Fibroblast of pulmonary artery (primary cell): ENCODE data around the gene HNRNPF.

Experiments
- DNase-seq: peaks from one replicate; pipeline ENCODE4 v3.0.0-alpha.2; 2010; ENCODE audit warnings: low read depth
- H3K4me3 ChIP-seq: replicated peaks from 2 replicates; pipeline ENCODE4 v1.5.1; 2011; ENCODE audit warnings: low read depth, mild to moderate bottlenecking, control low read depth, low read length, moderate library complexity
- CTCF ChIP-seq: IDR thresholded peaks from 2 replicates; pipeline ENCODE4 v1.5.1; 2011; ENCODE audit warnings: mild to moderate bottlenecking, control low read depth, low read length, inconsistent platforms; ENCODE audit errors: missing control alignments

HNRNPF gene

GRCh38 chr10:43389867-43390266 is 19.1 kb downstream of the HNRNPF start:
- no peak for DNase-seq
- H3K4me3 ChIP-seq, result no peak overlapping the region
- TF ChIP-seq CTCF, result no peak

GRCh38 chr10:43387678-43388032 is 21.3 kb downstream of the HNRNPF start:
- TF ChIP-seq CTCF, result no peak
- H3K4me3 ChIP-seq, result no peak overlapping the region
- DNase-seq, result no peak

DNA sequence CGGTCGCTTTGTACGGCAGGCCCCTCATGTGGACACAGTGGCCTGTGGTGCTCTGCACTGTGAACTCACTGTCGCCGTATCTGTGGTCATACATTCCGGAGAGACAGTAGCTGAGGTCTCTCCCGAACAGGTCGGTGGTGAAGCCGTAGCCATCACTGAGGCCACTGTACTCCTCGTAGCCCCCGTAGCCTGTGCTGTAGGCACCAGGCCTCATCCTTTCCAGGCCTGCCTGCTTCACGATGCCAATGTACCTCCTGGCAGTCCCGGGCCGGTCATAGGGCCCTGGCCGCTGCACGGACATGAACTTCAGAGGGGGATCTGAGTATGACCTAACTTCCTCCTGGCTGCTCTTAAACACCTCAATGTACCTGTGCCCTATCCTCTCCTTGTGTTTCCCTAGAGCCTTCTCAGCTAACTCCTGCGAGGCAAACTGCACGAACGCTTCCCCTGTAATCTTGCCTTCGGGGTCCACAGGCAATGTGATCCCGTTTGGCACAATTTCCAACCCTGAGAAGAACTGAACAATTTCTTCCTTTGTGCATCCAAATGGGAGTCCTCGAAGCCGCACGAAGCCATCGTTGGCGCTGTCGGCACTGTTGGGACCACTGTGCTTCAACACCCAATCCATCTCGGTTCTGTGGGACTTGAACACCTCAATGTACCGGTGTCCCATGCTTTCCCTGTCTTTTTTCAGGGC is 21.9 kb downstream of the HNRNPF start:
- TF ChIP-seq CTCF, result no peak
- DNase-seq, result no peak
- H3K4me3 ChIP-seq, result no peak overlapping the region

- no peak overlapping the region for H3K4me3 ChIP-seq
- no peak for TF ChIP-seq CTCF
- no peak for DNase-seq
Measured at GRCh38 chr10:43386549-43386948, 22.4 kb downstream of the HNRNPF start.

DNA sequence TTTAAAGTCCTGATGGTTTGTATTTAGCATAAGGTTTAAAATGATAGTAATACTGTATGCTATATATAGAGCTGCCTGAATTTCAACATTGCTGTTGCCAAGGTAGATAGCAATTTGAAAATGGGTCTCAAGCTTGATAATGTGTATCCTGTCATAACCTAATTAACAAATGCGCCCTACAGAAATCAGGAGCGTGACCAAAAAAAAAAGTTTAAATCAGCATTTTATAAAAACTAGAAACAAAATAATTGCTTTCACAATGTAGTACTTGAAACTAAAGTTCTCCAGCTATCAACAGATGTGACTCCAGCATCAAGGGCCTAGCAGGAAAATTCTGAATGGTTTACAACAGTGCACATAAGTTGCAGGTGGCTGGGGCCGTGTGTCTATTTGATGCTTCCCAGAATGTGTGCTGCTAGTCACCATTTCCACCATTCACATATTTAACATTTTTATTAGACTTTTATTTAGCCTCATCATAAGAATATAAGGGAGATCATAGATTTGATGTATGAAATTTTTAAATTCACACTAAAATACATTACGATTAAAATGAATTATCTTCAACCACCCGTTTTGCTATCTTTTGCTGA is 23.5 kb downstream of the HNRNPF start:
- H3K4me3 ChIP-seq, result no peak overlapping the region
- no peak for TF ChIP-seq CTCF
- DNase-seq, result no peak

DNA sequence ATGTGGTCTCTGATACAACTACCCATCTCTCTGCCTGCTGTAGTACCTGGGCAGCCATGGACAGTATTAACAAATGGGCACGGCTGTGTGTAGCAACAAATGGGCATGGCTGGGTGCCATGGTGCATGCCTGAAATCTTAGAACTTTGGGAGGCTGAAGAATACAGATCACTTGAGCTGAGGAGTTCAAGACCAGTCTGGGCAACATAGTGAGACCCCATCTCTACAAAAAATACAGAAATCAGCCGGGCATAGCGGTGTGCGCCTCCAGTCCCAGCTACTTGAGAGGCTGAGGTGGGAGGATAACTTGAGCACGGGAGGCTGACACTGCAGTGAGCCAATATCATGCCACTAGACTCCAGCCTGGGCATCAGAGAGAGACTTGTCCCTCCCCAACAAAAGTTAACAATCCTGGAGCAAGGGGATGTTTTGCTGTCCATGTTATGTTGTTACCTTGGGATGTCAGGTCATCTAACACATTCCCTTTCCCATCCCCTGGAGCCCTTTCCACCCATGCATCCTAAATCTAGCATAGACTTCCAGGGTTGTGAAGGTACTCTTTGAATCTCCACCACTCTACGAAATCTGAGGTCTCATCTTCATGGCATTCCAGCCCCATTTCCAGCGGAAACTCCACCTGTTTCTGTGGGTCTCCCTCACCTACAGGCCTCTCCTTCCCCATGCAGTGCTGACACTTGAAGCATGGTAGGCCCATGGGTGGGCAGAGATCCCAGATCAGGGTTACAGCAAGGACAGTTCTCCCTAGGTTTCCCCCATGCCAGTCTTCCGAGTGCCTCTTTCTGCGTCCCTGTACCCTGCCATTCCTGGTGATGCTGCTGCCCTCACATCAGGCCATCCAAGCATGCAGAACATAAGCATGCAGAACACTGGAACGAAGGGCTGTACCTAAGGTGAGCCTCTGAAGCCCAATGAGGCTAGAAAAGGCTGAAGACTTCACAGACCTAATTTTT is 24.4 kb downstream of the HNRNPF start:
- no peak for DNase-seq
- TF ChIP-seq CTCF, result no peak
- H3K4me3 ChIP-seq, result no peak overlapping the region
